ENCODE data around the gene GLS2.
"Not testable (repeated sequence)": the region's sequence is repeated elsewhere in the genome, so short reads cannot be mapped to it uniquely, and the experiment has no call there.

The GLS2 gene

DNA sequence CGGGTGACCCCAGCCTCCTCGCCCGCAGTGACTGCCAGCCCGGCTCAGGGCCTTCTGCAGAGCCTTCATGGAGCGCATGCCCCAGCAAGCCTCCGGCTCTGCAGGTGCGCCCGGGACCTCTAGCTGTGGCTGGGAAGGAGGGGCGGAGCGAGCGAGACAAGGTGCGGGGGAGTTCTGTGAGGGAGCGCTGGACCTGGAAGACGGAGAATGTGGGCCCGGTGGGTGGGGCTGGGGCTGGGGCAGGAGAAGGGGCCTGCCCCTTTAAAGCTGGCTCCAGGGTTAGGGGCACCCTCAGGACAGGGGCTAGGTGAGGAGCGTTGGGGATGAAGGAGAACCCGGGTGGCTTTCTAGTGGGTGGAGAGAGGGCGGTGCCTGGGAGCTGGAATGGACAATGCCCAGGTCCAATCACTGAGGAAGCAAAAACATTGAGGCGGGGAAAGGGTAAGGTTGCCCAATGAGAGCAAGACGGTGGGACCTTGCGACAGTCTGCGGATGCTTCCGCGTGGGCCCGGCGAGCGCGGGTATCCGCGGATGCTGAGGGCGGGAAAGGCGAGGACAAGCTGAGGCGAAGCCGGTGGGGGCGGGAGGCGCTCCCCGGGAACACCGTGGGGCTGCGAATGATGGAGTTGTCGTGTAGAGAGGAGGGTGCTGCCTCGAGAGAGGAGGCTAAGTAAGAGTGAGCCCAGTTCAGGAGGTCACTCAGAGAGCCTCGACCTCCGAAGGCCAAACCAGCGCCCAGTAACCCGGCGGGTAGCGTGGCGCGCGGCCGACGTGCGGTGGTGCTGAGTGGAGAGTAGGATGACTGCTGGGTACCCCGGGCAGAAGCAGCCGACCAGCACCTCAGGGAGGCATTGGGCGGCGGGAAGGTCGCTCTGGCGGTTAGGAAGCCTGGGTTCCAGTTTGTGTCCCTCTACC lies at the start of gene GLS2:
Gene GLS2, minus strand, starts transcription at position 121 of the 915 bp plus-strand sequence. Its CDS starts 43 bp downstream, at position 78.
- DNase-seq, result peak; percentile 68 to 69

DNA sequence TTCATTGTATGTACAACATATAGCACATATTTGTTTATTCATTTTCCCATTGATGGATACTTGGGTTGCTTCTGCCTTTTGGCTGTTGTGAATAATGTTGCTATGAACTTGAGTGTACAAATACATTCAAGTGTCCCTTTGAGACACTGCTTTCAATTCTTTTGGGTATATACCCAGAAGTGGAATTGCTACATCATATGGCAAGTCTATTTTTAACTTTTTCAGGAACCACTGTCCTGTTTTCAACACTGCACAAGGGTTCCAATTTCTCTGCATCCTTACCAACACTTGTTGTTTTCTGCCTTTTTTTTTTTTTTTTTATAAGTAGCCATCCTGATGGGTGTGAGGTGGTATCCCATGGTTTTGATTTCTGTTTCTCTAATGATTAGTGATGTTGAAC lies 49.6 kb upstream of the GLS2 start:
- no peak for DNase-seq

DNA sequence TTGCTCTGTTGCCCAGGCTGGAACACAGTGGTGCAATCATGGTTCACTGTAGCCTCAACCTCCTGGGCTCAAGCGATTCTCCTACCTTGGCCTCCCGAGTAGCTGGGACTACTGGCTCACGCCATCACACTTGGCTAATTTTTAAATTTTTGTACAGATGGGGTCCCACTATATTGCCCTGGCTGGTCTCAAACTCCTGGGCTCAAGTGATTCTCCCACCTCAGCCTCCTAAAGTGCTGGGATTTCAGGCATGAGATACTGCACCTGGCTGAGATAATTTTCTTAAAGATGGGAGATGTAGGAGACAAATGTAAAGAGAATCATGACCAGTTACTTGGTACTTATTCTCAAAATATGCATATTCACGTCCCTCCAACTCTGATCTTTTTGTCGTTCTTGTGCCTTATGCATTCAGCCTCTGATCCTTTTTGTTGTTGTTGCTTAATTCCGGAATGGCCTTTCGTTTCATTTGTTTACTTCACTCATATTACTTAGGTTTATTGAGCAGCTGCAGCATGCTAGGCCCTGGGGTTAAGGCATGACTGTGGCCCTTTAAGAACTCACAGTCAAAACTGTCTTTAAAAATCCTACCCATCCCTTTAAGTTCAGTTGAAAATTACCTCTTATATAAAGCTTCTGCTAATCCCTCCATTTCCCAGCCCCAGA lies 42.6 kb upstream of the GLS2 start:
- DNase-seq, result no peak

DNA sequence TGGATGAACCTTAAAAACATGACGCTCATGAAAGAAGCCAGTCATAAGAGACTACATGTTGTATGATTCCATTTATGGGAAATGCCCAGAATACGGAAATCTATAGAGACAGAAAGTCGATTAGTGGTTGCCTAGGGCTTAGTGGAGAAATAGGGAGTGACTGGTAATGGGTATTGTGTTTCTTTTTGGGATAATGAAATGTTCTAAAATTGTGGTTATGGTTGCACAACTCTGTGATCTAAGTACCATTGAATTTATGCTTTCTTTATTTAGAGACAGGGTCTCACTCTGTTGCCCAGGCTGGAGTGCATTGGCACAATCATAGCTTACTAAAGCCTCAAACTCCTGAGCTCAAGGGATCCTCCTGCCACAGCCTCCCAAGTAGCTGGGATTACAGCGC lies 41.7 kb upstream of the GLS2 start:
- no peak for DNase-seq

DNA sequence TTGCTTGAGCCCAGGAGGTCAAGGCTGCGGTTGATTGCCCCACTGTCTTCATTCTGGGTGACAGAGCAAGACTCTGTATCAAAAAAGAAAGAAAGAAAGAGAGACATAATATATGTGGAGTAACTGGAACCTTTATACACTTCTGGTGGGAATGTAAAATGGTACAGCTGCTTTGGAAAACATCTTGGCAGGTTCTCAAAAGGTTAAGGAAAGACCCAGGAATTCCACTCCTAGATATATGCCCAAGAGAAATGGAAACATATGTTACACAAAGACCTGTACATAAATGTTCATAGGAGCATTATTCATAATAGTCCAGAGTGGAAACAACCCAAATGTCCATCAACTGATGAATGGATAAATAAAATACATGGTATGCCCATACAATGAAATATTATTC lies 40.9 kb upstream of the GLS2 start:
- no peak for DNase-seq

DNA sequence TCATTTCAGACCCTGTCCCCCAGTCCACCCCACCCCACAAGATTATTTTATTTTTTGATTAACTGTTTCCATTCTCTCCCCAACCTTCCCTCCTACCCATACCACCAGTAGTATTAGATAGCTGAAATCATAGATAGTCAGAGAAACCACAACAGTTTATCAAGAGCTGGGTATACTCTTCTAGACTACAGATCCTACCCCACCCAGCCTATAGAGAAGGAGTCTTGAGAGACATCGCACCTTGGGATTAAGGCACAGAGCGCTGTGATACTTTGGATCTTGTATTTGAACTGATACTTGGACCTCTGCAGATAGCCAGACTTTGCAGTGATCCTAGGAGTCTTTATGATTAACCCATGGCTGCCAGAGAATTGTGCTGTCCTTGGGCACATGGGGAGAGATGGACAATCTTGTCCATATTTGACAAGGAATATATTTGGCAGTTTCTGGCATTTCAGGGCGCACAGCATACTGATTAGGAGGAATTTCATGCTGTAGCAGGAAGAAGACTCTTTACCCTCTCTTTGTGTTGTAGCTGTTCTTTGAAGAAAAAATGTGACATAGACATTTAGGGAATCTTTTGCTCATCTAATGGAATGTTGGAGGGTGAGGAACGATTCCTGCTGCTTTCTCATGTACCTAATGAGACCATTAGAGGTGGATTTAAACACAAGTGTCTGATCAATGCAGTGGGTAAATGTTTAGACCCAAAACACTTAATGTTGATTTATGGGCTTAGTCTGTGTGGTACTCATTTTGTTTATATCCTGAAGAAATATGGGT lies 34.6 kb upstream of the GLS2 start:
- DNase-seq, result no peak

DNA sequence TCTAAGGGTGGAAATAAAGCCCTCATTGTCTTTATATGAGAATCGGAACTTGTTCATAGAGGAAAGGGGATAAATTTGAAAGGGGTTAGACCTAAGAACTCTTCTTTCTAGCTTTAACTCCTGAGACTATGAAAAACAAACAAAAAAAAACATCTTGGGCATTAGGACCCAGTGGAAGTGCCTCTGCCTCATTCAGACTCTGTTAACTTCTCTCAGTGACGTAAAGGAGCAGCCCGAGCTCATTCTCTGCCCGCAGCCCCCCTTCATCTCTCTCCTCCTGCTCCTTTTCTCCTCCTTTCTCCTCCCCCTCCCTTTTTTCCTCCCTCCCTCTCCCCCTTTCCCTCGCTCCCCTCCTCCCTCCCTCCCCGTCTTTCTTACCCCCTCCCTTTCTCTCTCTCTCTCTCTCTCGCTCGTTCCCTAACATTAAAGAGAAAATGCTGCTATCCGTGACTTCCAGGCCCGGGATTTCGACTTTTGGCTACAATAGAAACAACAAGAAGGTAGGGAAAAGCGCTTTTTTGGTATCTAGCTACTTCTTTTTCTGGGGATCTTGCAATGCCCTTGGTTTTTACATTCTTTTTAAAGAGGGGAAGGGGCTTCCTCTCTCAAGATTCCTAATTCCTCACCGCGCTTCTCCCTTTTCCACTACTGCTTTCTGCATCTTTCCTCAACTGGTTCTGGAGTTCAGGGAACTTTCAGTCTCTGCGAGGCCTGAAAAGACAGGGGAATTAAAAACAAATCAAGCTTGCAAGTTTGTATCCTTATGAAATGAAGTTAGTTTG lies 33.8 kb upstream of the GLS2 start, which contains the start of gene RBMS2:
Gene RBMS2, plus strand, starts transcription at position 231 of the 782 bp plus-strand sequence. Its CDS starts 204 bp downstream, at position 435.
- DNase-seq, result peak; percentile 18 to 23

DNA sequence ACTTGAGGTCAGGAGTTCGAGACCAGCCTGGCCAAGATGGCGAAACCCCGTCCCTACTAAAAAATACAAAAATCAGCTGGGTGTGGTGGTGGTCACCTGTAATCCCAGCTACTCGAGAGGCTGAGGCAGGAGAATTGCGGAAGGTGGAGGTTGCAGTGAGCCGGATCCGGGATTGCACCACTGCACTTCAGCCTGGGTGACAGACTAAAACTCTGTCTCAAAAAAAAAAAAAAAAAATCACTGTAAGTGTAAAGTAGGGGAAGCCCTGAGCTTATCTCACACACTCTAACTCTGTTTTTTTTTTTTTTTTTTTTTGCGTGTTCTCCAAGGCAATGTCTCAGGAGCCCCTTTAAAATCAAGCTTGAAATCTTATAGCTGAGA lies 33.2 kb upstream of the GLS2 start:
- no peak for DNase-seq

DNA sequence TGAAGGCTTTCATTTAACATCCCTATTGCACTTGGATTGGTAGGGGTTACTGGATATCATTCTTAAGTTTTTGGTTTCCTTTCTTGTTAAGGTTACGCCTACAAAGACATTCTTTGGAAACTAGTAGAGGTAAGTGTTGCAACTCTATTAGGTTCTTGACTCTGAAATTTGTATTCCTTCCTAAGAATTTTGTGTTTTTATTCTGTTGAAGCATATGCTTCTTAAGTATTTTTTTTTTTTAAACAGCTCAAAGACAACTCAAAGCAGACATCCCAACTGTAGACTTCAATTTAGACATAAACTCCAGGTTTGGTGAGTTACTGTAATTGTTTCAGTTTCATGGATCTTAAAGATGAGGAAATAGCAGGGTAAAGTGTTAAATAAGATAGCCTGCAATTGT lies 32.5 kb upstream of the GLS2 start:
- DNase-seq, result no peak

DNA sequence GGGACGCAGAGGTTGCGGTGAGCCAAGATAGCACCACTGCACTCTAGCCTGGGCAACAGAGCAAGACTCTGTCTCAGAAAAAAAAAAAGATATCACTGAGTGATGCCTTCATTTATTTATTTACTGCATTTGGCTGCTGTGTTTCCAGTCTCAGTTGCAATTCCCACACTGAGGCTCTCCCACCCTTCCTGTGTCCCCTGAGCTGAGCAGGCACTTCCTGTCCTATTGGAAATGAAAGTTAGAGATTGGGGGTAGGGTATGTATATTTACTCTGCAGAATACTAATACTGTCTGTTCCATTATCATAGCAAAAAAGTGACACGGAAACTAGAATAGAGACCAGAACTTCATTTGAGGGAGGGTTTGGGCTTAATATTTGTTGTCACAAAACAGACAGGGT lies 32.1 kb upstream of the GLS2 start:
- no peak for DNase-seq

DNA sequence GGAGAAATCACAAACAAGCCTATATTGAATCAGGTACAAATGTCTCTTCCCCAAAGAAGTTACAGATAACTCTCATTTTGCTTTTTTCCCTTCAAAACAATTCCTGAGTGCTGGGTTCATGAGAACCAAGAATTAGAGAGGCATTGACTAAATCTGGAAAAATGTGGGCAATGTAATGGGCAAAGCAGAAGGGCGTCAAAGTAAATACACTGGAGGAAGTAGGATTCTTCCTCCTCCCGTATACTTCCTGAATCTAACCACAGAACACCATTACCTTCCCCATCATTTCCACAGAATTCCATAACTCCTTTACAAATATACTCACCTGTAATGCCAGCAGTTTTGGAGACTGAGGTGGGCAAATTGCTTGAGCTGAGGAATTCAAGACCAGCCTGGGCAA lies 30.6 kb upstream of the GLS2 start:
- no peak for DNase-seq

DNA sequence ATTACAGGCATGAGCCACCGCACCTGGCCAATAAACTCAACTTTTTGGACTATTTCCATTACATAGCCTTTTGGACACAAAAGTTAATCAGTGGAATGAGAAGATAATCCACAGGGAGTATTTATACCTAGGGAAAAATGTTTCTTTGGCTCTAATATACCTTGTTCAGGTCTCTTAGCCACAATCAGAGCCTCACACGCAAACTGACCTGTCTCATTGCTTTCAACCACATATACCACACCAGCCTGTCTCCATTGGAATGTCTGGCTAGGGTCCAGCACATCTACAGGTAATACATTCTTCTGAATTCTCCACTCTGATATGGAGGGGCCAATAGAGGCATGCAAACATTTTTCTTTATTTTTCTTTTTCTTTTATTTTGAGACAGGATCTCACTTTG lies 29.9 kb upstream of the GLS2 start:
- no peak for DNase-seq

DNA sequence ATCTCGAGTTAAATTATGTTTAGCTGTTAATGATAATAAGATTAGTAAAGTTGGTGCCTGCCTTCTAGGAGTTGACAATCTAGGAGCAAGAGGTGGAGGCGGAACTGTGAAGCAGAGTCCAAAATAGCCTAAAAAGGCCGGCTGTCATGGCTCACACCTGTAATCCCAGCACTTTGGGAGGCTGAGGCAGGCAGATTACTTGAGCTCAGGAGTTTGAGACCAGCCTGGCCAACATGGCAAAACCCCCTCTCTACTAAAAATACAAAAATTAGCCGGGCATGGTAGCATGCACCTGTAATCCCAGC lies 26.0 kb upstream of the GLS2 start:
- DNase-seq, result not testable (repeated sequence)

DNA sequence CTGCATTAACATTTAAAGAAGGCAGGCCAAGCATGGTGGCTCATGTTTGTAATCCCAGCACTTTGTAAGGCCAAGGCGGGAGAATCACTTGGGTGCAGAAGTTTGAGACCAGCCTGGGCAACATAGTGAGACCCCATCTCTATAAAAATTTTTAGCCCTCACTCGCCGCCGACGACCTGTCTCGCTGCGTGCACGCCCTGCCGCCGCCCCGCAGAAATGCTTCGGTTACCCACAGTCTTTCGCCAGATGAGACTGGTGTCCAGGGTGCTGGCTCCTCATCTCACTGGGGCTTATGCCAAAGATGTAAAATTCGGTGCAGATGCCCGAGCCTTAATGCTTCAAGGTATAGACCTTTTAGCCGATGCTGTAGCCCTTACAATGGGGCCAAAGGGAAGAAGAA lies 22.8 kb upstream of the GLS2 start:
- no peak for DNase-seq

DNA sequence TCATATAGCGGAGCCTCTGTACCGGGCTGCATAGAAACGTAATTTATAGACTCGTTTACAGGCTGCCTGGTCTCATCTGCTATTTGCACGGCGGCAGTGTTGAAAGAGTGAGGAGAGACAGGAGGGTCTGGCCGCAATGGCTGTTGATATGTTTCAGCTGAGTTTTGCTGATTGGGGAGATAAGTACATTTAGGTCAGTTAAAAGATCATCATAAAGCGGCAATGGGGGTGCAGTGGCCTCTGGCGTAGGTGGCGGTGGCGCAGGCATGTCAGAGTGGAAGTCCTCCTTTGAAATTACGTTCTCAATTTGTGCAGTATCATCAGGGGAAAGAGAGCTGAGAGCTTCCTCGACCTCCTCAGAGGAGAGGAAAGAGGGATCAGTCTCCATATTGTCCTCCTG lies 11.9 kb upstream of the GLS2 start:
- DNase-seq, result not testable (repeated sequence)

DNA sequence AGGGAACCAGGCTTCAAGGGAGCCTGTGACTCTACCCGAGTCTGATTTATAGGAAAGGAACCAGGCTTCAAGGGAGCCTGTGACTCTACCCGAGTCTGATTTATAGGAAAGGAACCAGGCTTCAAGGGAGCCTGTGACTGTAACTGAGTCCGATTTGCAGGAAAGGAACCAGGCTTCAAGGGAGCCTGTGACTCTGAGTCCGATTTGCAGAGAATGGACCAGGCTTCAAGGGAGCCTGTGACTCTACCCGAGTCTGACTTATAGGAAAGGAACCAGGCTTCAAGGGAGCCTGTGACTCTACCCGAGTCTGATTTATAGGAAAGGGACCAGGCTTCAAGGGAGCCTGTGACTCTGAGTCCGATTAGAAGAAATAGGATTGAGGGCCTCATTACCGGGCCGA lies 11.5 kb upstream of the GLS2 start:
- DNase-seq, result not testable (repeated sequence)

DNA sequence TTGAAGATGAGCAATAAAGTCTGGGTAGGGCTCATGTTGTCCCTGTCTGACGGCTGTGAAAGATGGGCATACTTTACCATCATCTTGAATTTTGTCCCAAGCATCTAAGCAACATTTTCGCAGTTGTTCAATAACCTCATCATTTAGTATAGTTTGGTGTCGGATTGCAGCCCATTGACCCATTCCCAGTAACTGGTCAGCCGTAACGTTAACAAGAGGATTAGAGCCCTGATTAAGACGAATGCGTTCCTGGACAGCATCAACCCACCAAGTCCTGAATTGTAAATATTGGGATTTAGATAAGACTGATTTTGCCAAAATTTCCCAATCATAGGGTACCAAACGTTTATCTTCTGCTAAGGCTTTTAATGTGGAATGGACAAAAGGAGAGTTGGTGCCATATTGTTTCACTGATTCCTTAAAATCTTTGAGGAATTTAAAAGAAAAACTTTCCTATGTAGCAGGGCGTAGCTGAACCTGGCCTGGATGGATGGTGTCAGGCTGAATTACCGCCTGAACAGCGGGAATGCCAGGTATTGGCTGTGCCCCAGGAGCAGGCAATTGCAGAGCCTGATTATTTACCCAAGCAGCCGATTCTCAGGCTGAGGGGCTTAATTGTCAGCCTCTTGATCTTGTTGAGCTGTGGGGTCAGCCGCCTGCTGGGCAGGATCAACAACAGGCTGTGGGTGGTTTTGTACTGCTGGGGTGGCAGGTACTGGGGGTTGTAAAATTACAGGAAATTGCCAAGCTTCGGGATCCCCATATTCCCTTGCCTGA lies 10.4 kb upstream of the GLS2 start:
- not testable (repeated sequence) for DNase-seq

DNA sequence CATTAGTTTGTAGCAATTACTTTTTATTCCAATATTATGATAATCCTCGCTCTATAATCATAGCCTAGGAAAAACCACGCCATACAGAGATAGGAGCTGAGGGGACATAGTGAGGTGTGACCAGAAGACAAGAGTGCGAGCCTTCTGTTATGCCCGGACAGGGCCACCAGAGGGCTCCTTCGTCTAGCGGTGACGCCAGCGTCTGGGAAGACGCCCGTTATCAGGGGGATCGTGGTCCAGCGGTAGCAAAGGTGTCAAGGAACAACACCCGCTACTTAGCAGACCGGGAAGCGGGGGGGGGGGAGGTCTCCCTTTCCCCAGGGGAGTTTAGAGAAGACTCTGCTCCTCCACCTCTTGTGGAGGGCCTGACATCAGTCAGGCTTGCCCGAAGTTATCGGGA lies 8.7 kb upstream of the GLS2 start:
- peak; percentile 43 for DNase-seq

DNA sequence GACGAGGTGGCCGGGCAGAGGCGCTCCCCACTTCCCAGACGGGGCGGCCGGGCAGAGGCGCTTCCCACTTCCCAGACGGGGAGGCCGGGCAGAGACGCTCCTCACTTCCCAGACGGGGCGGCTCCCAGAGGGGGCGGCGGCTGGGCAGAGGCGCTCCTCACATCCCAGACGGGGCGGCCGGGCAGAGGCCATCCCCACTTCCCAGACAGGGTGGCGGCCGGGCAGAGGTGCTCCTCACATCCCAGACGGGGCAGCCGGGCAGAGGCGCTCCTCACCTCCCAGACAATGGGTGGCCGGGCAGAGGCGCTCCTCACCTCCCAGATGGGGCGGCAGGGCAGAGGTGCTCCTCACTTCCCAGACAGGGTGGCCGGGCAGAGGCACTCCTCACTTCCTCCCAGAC lies 6.5 kb upstream of the GLS2 start:
- DNase-seq, result not testable (repeated sequence)

DNA sequence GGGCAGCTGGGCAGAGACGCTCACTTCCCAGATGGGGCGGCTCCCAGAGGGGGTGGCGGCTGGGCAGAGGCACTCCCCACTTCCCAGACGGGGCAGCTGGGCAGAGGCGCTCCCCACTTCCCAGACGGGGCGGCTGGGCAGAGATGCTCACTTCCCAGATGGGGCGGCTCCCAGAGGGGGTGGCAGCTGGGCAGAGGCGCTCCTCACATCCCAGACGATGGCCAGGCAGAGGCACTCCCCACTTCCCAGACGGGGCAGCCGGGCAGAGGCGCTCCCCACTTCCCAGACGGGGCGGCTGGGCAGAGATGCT lies 6.1 kb upstream of the GLS2 start:
- not testable (repeated sequence) for DNase-seq

DNA sequence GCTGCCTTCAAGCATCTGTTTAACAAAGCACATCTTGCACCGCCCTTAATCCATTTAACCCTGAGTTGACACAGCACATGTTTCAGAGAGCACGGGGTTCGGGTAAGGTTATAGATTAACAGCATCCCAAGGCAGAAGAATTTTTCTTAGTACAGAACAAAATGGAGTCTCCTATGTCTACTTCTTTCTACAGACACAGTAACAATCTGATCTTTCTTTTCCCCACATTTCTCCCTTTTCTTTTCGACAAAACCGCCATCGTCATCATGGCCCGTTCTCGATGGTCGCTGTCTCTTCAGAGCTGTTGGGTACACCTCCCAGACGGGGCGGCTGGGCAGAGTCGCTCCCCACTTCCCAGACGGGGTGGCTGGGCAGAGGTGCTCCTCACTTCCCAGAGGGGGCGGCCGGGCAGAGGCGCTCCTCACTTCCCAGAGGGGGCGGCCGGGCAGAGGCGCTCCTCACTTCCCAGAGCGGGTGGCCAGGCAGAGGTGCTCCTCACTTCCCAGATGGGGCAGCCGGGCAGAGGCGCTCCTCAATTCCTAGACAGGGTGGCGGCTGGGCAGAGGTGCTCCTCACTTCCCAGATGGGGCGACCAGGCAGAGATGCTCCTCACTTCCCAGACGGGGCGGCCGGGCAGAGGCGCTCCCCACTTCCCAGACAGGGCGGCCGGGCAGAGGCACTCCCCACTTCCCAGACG lies 5.6 kb upstream of the GLS2 start:
- not testable (repeated sequence) for DNase-seq

Data from activated CD4-positive, alpha-beta T cell treated with anti-CD3 and anti-CD28 coated beads, Interleukin-2, amount 50 U/mL, for 4 hours (primary cell).